Body of pancreas (tissue), 4 donors: Measurements from ENCODE around the gene SCAF11. TPM values are rescaled to one million over a fixed set of nuclear protein-coding genes. Genes with fewer than 3 reads are reported as not detected.

ENCODE experiments used
- ATAC-seq: fragments of 150-250 bp; one replicate; pipeline ENCODE4 v1.9.1; 2016
- DNase-seq, 4 donors: peaks; one replicate each; pipeline ENCODE4 v3.0.0-alpha.2; 2019
- H3K27ac ChIP-seq, 4 donors: fragments of 200-600 bp; sonication (generic); 1 replicate in 3 of 4; 2 replicates in 1 of 4; pipeline versions ENCODE4 v1.5.1 to v1.6.1; 2016 to 2019; ENCODE audit warnings: mild to moderate bottlenecking in 1 of 4, mixed read lengths in 1 of 4, moderate library complexity in 1 of 4
- H3K27me3 ChIP-seq, 2 donors: fragments of 200-600 bp; sonication (generic); one replicate each; pipeline ENCODE4 v1.6.0; 2016; ENCODE audit warnings: mild to moderate bottlenecking in 1 of 2
- H3K36me3 ChIP-seq, 2 donors: fragments of 200-600 bp; sonication (generic); replicated peaks in 1 of 2; 2 replicates each; pipeline ENCODE4 v1.5.1; 2016; ENCODE audit warnings: low read depth in 2 of 2; ENCODE audit not compliant: insufficient read depth in 1 of 2
- H3K4me1 ChIP-seq: fragments of 200-600 bp; sonication (generic); one replicate; pipeline ENCODE4 v1.6.0; 2016
- H3K4me3 ChIP-seq, 2 donors: fragments of 200-600 bp; sonication (generic); 1 replicate in 1 of 2; 2 replicates in 1 of 2; pipeline ENCODE4 v1.5.1; 2016 to 2019
- H3K9me3 ChIP-seq, 3 donors: fragments of 200-600 bp; sonication (generic); 1 replicate in 2 of 3; 2 replicates in 1 of 3; pipeline ENCODE4 v1.5.1; 2016
- POLR2A ChIP-seq, 3 donors: fragments of 450-650 bp; IDR thresholded peaks; one replicate each; pipeline ENCODE4 v1.6.1; 2016; ENCODE audit warnings: antibody characterized with exemption in 3 of 3, mild to moderate bottlenecking in 2 of 3
- WGBS, 2 donors: methylation state at CpG; one replicate each; pipeline ENCODE4 v1.1.5; 2017; 5-methylcytosine and 5-hydroxymethylcytosine counted together
- intact Hi-C: fragments of 100-400 bp; cut with DNase I; formaldehyde crosslinking; loops from one replicate; pipeline ENCODE4 v1.15.1; 2023
- total RNA-seq, 2 donors: library from RNA; depleted of rRNA; stranded (reverse); fragments of >200 nt; gene quantifications; one replicate each; pipeline ENCODE4 v1.1.0, GENCODE V29; 2016
- TF ChIP-seq, protein P1 (sequence below), 7 experiments: fragments of 450-650 bp in 4 of 7; fragments of 200-600 bp in 3 of 7; sonication (generic) in 3 of 7; IDR thresholded peaks; one replicate each; pipeline ENCODE4 v1.5.1; 2016 to 2019; ENCODE audit warnings: antibody characterized with exemption in 7 of 7

The SCAF11 gene
- total RNA-seq, 2 donors from 2014 or later = 79.1 to 104 TPM

DNA sequence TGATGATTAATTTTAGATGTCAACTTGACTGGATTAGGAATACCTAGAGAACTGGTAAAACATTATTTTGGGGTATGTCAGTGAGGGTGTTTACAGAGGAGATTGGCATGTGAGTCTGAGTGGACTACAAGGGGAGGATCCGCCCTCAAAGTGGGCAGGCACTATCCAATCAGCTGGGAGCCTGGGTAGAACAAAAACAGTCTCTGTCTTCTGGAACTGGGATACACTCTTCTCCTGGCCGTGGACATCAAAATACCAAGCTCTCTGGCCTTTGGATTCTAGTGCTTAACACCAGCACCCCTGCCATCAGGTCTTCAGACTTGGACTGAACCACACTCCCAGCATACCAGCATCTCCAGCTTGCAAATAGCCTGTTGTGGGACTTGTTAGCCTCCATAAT, 4.4 kb upstream of the SCAF11 start:
- H3K27me3 ChIP-seq = no peaks in the 10 kb centered on the region
- TF ChIP-seq, protein P1, sequence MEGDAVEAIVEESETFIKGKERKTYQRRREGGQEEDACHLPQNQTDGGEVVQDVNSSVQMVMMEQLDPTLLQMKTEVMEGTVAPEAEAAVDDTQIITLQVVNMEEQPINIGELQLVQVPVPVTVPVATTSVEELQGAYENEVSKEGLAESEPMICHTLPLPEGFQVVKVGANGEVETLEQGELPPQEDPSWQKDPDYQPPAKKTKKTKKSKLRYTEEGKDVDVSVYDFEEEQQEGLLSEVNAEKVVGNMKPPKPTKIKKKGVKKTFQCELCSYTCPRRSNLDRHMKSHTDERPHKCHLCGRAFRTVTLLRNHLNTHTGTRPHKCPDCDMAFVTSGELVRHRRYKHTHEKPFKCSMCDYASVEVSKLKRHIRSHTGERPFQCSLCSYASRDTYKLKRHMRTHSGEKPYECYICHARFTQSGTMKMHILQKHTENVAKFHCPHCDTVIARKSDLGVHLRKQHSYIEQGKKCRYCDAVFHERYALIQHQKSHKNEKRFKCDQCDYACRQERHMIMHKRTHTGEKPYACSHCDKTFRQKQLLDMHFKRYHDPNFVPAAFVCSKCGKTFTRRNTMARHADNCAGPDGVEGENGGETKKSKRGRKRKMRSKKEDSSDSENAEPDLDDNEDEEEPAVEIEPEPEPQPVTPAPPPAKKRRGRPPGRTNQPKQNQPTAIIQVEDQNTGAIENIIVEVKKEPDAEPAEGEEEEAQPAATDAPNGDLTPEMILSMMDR (IDR thresholded peaks at IDR 0.05) = no peak
- no peak for TF ChIP-seq POLR2A (IDR thresholded peaks at IDR 0.05)
- WGBS, 2 donors = 44 to 48% methylated on average over 2 of the region's 2 CpGs
- H3K4me3 ChIP-seq = no peak overlapping the region
- H3K9me3 ChIP-seq = no peaks in the 10 kb centered on the region
- H3K4me1 ChIP-seq = no peaks in the 10 kb centered on the region
- ATAC-seq = no peak
- H3K36me3 ChIP-seq = no peaks in the 10 kb centered on the region
- no peak for DNase-seq
- no peak overlapping the region for H3K27ac ChIP-seq
- intact Hi-C loops = no loop called here

DNA sequence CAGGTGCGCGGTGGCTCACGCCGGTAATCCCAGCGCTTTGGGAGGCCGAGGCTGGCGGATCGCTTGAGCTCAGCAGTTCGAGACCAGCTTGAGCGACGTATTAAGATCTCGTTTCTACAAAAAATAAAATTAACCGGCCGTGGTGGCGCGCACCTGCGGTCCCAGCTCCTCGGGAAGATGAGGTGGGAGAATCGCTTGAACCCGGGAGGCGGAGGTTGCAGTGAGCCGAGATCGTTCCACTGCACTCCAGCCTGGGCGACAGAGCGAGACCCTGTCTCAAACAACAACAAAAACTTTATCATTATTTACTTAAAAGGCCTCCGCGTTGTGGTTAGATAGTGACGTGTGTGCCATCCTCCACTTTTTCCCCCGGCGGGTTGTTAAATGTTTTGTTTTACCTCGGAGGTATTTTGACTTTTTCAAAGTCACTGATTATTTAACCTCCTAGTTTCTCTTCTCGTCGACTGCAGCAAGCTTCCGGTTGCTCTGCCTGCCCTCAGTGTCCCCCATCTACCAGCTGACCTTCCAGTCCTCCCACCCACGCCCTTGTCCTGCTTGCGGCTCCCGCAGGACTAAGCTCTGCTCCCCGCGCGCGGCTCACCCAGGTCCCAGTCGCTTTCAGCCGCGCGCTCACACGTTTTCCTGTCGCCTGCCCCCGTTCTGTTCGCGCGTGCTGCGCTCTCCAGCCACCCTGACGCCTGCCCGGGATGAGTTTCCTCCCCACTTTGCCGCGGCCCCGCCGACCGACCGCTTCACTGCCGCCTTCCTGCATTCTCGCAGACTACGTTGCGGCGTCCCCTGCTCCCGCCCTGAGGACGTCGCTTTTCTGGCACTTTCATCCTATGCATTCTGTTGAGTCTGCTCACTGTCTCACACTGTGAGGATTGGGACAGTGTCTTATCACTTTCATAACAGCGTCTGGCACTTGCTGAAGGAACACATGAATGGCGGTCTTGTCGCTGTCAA, 1.2 kb upstream of the SCAF11 start:
- 0 to 1% methylated on average over 69 to 71 of the region's 71 CpGs for WGBS, 2 donors
- DNase-seq (peak; percentile 73 to 81 (median 74)), ATAC-seq (peak; percentile 20)
- no peaks in the 10 kb centered on the region for H3K36me3 ChIP-seq
- no peaks in the 10 kb centered on the region for H3K27me3 ChIP-seq
- peak overlapping the region; percentile 21 to 48 for H3K4me3 ChIP-seq
- H3K4me1 ChIP-seq = peaks cover 26% of the 10 kb centered on the region
- TF ChIP-seq POLR2A (IDR thresholded peaks at IDR 0.05) = peak; percentile 64 to 93 (median 93)
- TF ChIP-seq, protein P1 (IDR thresholded peaks at IDR 0.05) = no peak
- peak overlapping the region; percentile 93 to 100 (median 98) for H3K27ac ChIP-seq
- H3K9me3 ChIP-seq = no peaks in the 10 kb centered on the region
- intact Hi-C loops = no loop called here

DNA sequence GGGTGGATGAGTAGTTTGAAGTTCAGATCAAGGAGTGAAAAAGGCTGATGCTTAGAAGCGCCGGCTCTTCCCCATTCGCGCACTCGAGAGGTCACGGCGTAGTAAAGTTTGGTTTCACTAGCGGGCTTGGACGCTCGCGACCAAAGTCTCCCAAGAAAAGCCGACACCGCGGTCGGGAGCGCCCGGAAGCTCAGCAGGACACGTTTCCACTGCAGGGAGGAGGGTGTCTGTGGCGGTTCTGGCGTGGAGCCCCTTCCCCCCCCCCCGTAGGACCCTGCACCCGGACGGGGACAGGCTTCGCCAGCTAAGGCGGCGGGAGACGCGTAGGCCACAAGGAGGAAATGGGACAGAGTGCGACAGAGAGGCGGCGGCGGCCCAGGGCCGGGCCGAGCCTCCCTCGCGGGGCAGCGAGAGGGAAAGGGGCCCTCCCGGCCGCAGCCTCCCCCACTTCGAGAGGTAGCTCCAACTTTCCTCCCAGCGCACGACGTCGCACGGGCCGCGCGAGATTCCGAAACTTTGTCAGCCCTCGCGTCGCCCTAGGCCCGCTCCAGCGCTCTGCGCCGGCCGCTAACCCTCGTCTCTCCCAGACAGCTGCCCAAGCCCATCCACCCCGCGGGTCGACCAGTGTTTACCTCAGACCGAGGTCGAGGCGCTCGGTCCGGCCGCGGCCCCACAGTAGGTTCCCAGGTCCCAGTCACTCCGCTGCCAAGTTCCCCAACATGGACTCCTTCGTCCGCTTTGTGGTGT, 480 bp downstream of the SCAF11 start:
- TF ChIP-seq, protein P1 (IDR thresholded peaks at IDR 0.05) = no peak
- TF ChIP-seq POLR2A (IDR thresholded peaks at IDR 0.05) = no peak
- H3K9me3 ChIP-seq = no peaks in the 10 kb centered on the region
- intact Hi-C loops = no loop called here
- H3K27me3 ChIP-seq = no peaks in the 10 kb centered on the region
- H3K4me1 ChIP-seq = peaks cover 41% of the 10 kb centered on the region
- ATAC-seq (peak; percentile 22), DNase-seq (peak; percentile 67 to 73 (median 70))
- peak overlapping the region; percentile 60 to 79 for H3K4me3 ChIP-seq
- peak overlapping the region; percentile 96 to 100 (median 99) for H3K27ac ChIP-seq
- WGBS, 2 donors = 0% methylated on average over 26 to 69 of the region's 71 CpGs
- H3K36me3 ChIP-seq = no peaks in the 10 kb centered on the region

DNA sequence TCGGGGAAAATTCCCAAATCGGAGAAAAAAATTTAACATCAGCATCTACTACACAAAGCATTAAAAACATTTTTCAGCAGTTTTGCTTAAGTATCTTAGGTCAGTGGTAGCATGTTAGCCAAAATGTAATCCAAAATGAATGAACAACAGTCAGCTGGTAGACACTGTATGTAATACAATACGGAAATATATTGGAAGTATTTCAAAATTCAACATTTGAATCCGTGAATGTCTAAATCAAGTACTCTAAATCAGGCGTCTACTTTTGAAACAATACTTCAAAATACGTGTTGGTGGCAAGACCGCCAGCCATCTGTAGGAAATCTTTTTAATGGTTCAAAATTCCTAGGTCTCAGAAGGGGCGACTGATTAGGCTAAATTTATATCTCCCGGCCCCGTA, 1.1 kb downstream of the SCAF11 start:
- ATAC-seq (no peak), DNase-seq (no peak)
- Histone ChIP-seq H3K27me3 (no peaks in the 10 kb centered on the region), H3K27ac (peak overlapping the region; percentile 96 to 100 (median 99)), H3K9me3 (no peaks in the 10 kb centered on the region), H3K36me3 (no peaks in the 10 kb centered on the region), H3K4me1 (peaks cover 41% of the 10 kb centered on the region), H3K4me3 (peak overlapping the region; percentile 60 to 79)
- TF ChIP-seq POLR2A (IDR thresholded peaks at IDR 0.05) = no peak
- TF ChIP-seq, protein P1 (IDR thresholded peaks at IDR 0.05) = no peak
- WGBS, 2 donors = 3% methylated on average over 10 of the region's 10 CpGs
- intact Hi-C loops = no loop called here
